HG03280 (cell line): Measurements from ENCODE around the gene SLC4A3.
"Not testable (repeated sequence)": the region's sequence is repeated elsewhere in the genome, so short reads cannot be mapped to it uniquely, and the experiment has no call there.

Source experiments
- ATAC-seq: cut with Tn5 transposase; IDR thresholded peaks from one replicate; pipeline ENCODE4 v1.9.1; 2021; ENCODE audit warnings: mild to moderate bottlenecking, moderate library complexity; ENCODE audit not compliant: unreplicated experiment

Gene SLC4A3

GRCh38 chr2:219671279-219671678, 43.8 kb downstream of the SLC4A3 start:
- ATAC-seq = no peak

GRCh38 chr2:219672406-219672805, 45.0 kb downstream of the SLC4A3 start:
- no peak for ATAC-seq

GRCh38 chr2:219675221-219675620, 47.8 kb downstream of the SLC4A3 start:
- ATAC-seq = no peak

GRCh38 chr2:219676586-219676985, 49.2 kb downstream of the SLC4A3 start:
- ATAC-seq = no peak

- no peak for ATAC-seq
These were observed 51.6 kb downstream of the SLC4A3 start for GRCh38 chr2:219679041-219679440.

GRCh38 chr2:219679571-219679970, 52.1 kb downstream of the SLC4A3 start:
- ATAC-seq = no peak

- ATAC-seq = no peak
These were observed 53.7 kb downstream of the SLC4A3 start for GRCh38 chr2:219680958-219681693.

- ATAC-seq = no peak
These were observed 54.4 kb downstream of the SLC4A3 start for GRCh38 chr2:219681694-219682300.

- not testable (repeated sequence) for ATAC-seq
These were observed 56.0 kb downstream of the SLC4A3 start for GRCh38 chr2:219683474-219683873.

GRCh38 chr2:219684721-219685689, 57.6 kb downstream of the SLC4A3 start:
- peak; percentile 93 for ATAC-seq

GRCh38 chr2:219687272-219687671, 59.8 kb downstream of the SLC4A3 start:
- no peak for ATAC-seq

- no peak for ATAC-seq
These were observed 60.6 kb downstream of the SLC4A3 start for GRCh38 chr2:219687882-219688559.

- no peak for ATAC-seq
These were observed 61.4 kb downstream of the SLC4A3 start for GRCh38 chr2:219688560-219689445.

- ATAC-seq = peak; percentile 38
These were observed 62.5 kb downstream of the SLC4A3 start for GRCh38 chr2:219689676-219690628.

- no peak for ATAC-seq
These were observed 64.1 kb downstream of the SLC4A3 start for GRCh38 chr2:219691571-219691970.
